ENCODE results near the gene ILDR2. TPM values are rescaled to one million over a fixed set of nuclear protein-coding genes. Genes with fewer than 3 reads are reported as not detected.

Gene ILDR2
- total RNA-seq, 1 experiment from 2014 or later, result not detected

DNA sequence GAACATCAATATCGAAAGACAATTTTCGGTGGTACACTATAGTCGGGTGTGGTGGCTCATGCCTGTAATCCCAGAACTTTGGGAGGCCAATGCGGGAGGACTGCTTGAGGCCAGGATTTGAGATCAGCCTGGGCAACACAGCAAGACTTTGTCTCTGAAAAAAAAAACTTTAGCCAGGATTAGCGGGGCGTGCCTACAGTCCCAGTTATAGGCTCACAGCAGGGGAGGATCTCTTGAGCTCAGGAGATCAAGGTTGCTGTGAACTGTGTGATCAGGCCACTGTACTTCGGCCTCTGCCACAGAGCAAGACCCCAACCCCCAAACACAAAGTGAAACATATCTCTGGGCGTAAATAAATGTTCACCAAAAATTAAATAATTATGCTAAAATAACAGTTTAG lies 100.9 kb downstream of the ILDR2 start:
- POLR2A ChIA-PET (ENCODE audit: low non-redundant PET), result no interaction called here
- TSS peak; percentile 39 for BruUV-seq (replicated peaks)
- no peak overlapping the region for H3K4me3 ChIP-seq (ENCODE audit: low read depth, low read length, poor library complexity, severe bottlenecking)

DNA sequence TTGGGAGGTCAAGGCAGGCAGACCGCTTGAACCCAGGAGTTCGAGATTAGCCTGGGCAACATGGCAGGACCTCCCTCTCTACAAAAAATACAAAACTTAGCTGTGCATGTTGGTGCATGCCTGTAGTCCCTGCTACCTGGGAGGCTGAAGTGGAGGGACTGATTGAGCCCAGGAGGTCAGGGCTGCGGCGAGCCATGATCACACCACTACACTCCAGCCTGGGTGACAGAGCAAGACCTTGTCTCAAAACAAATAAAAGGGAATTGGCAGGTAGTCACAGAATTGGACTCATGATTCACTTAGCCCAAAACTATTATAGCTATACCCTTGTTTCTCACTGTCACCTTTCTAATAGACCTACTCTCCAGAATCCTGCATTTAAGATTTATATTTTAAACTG lies 104.8 kb downstream of the ILDR2 start:
- ChIA-PET POLR2A (ENCODE audit: low non-redundant PET) (no interaction called here), CTCF (interaction anchor here (0.6 kb wide), 1 partner anchor 944 kb away, joined by 4 read pairs; no protein-coding TSS in a partner anchor)
- Histone ChIP-seq H3K36me3 (ENCODE audit: insufficient read depth, low read length, poor library complexity, severe bottlenecking) (peaks cover 26% of the 10 kb centered on the region), H3K4me3 (ENCODE audit: low read depth, low read length, poor library complexity, severe bottlenecking) (no peak overlapping the region), H3K9me3 (ENCODE audit: low read depth, low read length, poor library complexity, severe bottlenecking) (no peaks in the 10 kb centered on the region), H3K27ac (ENCODE audit: low read depth, low read length, poor library complexity, severe bottlenecking) (no peak overlapping the region), H3K27me3 (replicated peaks; ENCODE audit: insufficient read depth, low read depth, low read length, poor library complexity) (no peaks in the 10 kb centered on the region), H3K4me1 (ENCODE audit: insufficient read depth, low read length, poor library complexity, severe bottlenecking) (peaks cover 10% of the 10 kb centered on the region)
- DNase-seq (ENCODE audit: low spot score), result no peak
- TF ChIP-seq CTCF (conservative IDR thresholded peaks at IDR 0.05; ENCODE audit: low read depth, low read length), result no peak
- TF ChIP-seq EZH2 (IDR thresholded peaks at IDR 0.05; ENCODE audit: borderline replicate concordance, low read depth, low read length, poor library complexity, severe bottlenecking), result no peak
- intact Hi-C loops (cut with micrococcal nuclease; ENCODE audit: unreplicated experiment), result no loop called here
- no TSS peak for BruUV-seq (replicated peaks)

More for the DNA sequence above, 100.9 kb downstream of the ILDR2 start:
- Histone ChIP-seq H3K27me3 (replicated peaks; ENCODE audit: insufficient read depth, low read depth, low read length, poor library complexity) (no peaks in the 10 kb centered on the region), H3K36me3 (ENCODE audit: insufficient read depth, low read length, poor library complexity, severe bottlenecking) (no peaks in the 10 kb centered on the region), H3K9me3 (ENCODE audit: low read depth, low read length, poor library complexity, severe bottlenecking) (no peaks in the 10 kb centered on the region), H3K4me1 (ENCODE audit: insufficient read depth, low read length, poor library complexity, severe bottlenecking) (peaks cover 10% of the 10 kb centered on the region), H3K27ac (ENCODE audit: low read depth, low read length, poor library complexity, severe bottlenecking) (no peak overlapping the region)
- no peak for TF ChIP-seq CTCF (conservative IDR thresholded peaks at IDR 0.05; ENCODE audit: low read depth, low read length)
- no peak for TF ChIP-seq EZH2 (IDR thresholded peaks at IDR 0.05; ENCODE audit: borderline replicate concordance, low read depth, low read length, poor library complexity, severe bottlenecking)
- intact Hi-C loops (cut with micrococcal nuclease; ENCODE audit: unreplicated experiment), result no loop called here
- CTCF ChIA-PET, result no interaction called here
- peak; percentile 18 for DNase-seq (ENCODE audit: low spot score)

GRCh38 chr1:166869318-166870099 lies 105.8 kb downstream of the ILDR2 start:
- ChIA-PET POLR2A (ENCODE audit: low non-redundant PET) (interaction anchor here (0.7 kb wide), 1 partner anchor 31 kb away, joined by 3 read pairs; the partner anchor contains the start of gene POGK), CTCF (no interaction called here)
- H3K27ac ChIP-seq (ENCODE audit: low read depth, low read length, poor library complexity, severe bottlenecking), result no peak overlapping the region
- no TSS peak for BruUV-seq (replicated peaks)
- H3K9me3 ChIP-seq (ENCODE audit: low read depth, low read length, poor library complexity, severe bottlenecking), result no peaks in the 10 kb centered on the region
- peaks cover 3% of the 10 kb centered on the region for H3K4me1 ChIP-seq (ENCODE audit: insufficient read depth, low read length, poor library complexity, severe bottlenecking)
- TF ChIP-seq CTCF (conservative IDR thresholded peaks at IDR 0.05; ENCODE audit: low read depth, low read length), result no peak
- no peak for TF ChIP-seq EZH2 (IDR thresholded peaks at IDR 0.05; ENCODE audit: borderline replicate concordance, low read depth, low read length, poor library complexity, severe bottlenecking)
- no peaks in the 10 kb centered on the region for H3K27me3 ChIP-seq (replicated peaks; ENCODE audit: insufficient read depth, low read depth, low read length, poor library complexity)
- H3K36me3 ChIP-seq (ENCODE audit: insufficient read depth, low read length, poor library complexity, severe bottlenecking), result peaks cover 30% of the 10 kb centered on the region
- no peak for DNase-seq (ENCODE audit: low spot score)
- H3K4me3 ChIP-seq (ENCODE audit: low read depth, low read length, poor library complexity, severe bottlenecking), result no peak overlapping the region
- intact Hi-C loops (cut with micrococcal nuclease; ENCODE audit: unreplicated experiment), result no loop called here

Data from A673 (cell line).